Neural cell (in vitro differentiated cells): Measurements from ENCODE around the gene PLBD1. TPM values are rescaled to one million over a fixed set of nuclear protein-coding genes. Genes with fewer than 3 reads are reported as not detected.

Experiments used
- H2AFZ ChIP-seq: fragments of 200-600, 300-800 bp; sonication (generic), shearing (Covaris generic); 2 replicates; pipeline ENCODE4 v1.6.0; 2014; ENCODE audit warnings: low read depth, mild to moderate bottlenecking, antibody characterized with exemption, low read length, moderate library complexity
- H3F3A ChIP-seq: fragments of 200-600 bp; shearing (Covaris generic); 2 replicates; pipeline ENCODE4 v1.6.1; 2016; ENCODE audit warnings: mild to moderate bottlenecking, moderate library complexity, mixed read lengths, antibody characterized with exemption, low read length; ENCODE audit not compliant: insufficient read depth, poor library complexity, severe bottlenecking
- H3K27ac ChIP-seq: fragments of 200-600, 300-800 bp; sonication (generic), shearing (Covaris generic); 2 replicates; pipeline ENCODE4 v1.5.1; 2014; ENCODE audit warnings: mild to moderate bottlenecking, low read length, moderate library complexity
- H3K27me3 ChIP-seq: fragments of 300-800, 200-600 bp; sonication (generic), shearing (Covaris generic); 2 replicates; pipeline ENCODE4 v1.6.0; 2014; ENCODE audit warnings: mild to moderate bottlenecking, low read depth, low read length, moderate library complexity; ENCODE audit not compliant: insufficient read depth
- H3K36me3 ChIP-seq: fragments of 300-800, 200-600 bp; sonication (generic), shearing (Covaris generic); 2 replicates; pipeline ENCODE4 v1.5.1; 2014; ENCODE audit warnings: mild to moderate bottlenecking, antibody characterized with exemption, low read length, moderate library complexity; ENCODE audit not compliant: insufficient read depth
- H3K4me2 ChIP-seq: fragments of 300-800, 200-600 bp; sonication (generic), shearing (Covaris generic); 2 replicates; pipeline ENCODE4 v1.6.0; 2014; ENCODE audit warnings: mild to moderate bottlenecking, low read length
- H3K4me3 ChIP-seq: fragments of 300-800, 200-600 bp; sonication (generic), shearing (Covaris generic); 2 replicates; pipeline ENCODE4 v1.5.1; 2014; ENCODE audit warnings: mild to moderate bottlenecking, low read length, moderate library complexity
- H3K79me2 ChIP-seq: fragments of 200-600 bp; shearing (Covaris generic); replicated peaks from 2 replicates; pipeline ENCODE4 v1.6.0; 2014; ENCODE audit warnings: mild to moderate bottlenecking, low read length, moderate library complexity; ENCODE audit not compliant: insufficient read depth
- H3K9ac ChIP-seq: fragments of 300-800, 200-600 bp; sonication (generic), shearing (Covaris generic); 2 replicates; pipeline ENCODE4 v1.6.1; 2016; ENCODE audit warnings: mild to moderate bottlenecking, low read length, mixed read lengths
- H3K9me2 ChIP-seq: fragments of 200-600 bp; shearing (Covaris generic); 2 replicates; pipeline ENCODE4 v1.6.1; 2016; ENCODE audit warnings: mild to moderate bottlenecking, low read length, mixed read lengths; ENCODE audit not compliant: insufficient read depth
- H3K9me3 ChIP-seq: fragments of 200-600, 300-800 bp; sonication (generic), shearing (Covaris generic); 2 replicates; pipeline ENCODE4 v1.6.1; 2016; ENCODE audit warnings: mild to moderate bottlenecking, mixed run types, low read length, moderate library complexity, mixed read lengths
- H4K20me1 ChIP-seq: fragments of 200-600 bp; shearing (Covaris generic); 2 replicates; pipeline ENCODE4 v1.6.1; 2016; ENCODE audit warnings: mild to moderate bottlenecking, mixed run types; ENCODE audit not compliant: insufficient read depth
- EP300 ChIP-seq: fragments of 450-650 bp; conservative IDR thresholded peaks from 2 replicates; pipeline ENCODE4 v1.6.1; 2014; ENCODE audit warnings: antibody characterized with exemption, mild to moderate bottlenecking, moderate library complexity; ENCODE audit not compliant: poor library complexity, severe bottlenecking
- EZH2 ChIP-seq: fragments of 200-600, 300-800 bp; shearing (Covaris generic), sonication (generic); IDR thresholded peaks from 2 replicates; pipeline ENCODE4 v1.6.1; 2014; ENCODE audit warnings: antibody characterized with exemption, low read length, borderline replicate concordance, mild to moderate bottlenecking; ENCODE audit not compliant: insufficient read depth, poor library complexity, severe bottlenecking
- MXI1 ChIP-seq: fragments of 450-650 bp; conservative IDR thresholded peaks from 2 replicates; pipeline ENCODE4 v1.6.1; 2014; ENCODE audit warnings: antibody characterized with exemption, mild to moderate bottlenecking; ENCODE audit not compliant: poor library complexity, severe bottlenecking
- POLR2AphosphoS5 ChIP-seq: IDR thresholded peaks from 2 replicates; pipeline ENCODE4 v1.6.1; 2012
- RAD21 ChIP-seq: fragments of 450-650 bp; conservative IDR thresholded peaks from 2 replicates; pipeline ENCODE4 v1.6.1; 2014; ENCODE audit warnings: antibody characterized with exemption, mild to moderate bottlenecking, moderate library complexity
- REST ChIP-seq: IDR thresholded peaks from 2 replicates; pipeline ENCODE4 v1.6.1; 2012; ENCODE audit warnings: borderline replicate concordance
- SMC3 ChIP-seq: fragments of 450-650 bp; conservative IDR thresholded peaks from 2 replicates; pipeline ENCODE4 v1.6.1; 2014; ENCODE audit warnings: antibody characterized with exemption, mild to moderate bottlenecking, moderate library complexity; ENCODE audit not compliant: poor library complexity
- TAF1 ChIP-seq: IDR thresholded peaks from 2 replicates; pipeline ENCODE4 v1.6.1; 2012; ENCODE audit warnings: low read depth
- polyA plus RNA-seq: library from polyadenylated mRNA; depleted of rRNA; stranded (reverse); fragments of >200 nt; gene quantifications from 2 replicates; pipeline ENCODE4 v1.2.3, GENCODE V29; 2014
- TF ChIP-seq, protein P1 (sequence below): fragments of 450-650 bp; IDR thresholded peaks from 2 replicates; pipeline ENCODE4 v1.5.1; 2014; ENCODE audit warnings: antibody characterized with exemption, mild to moderate bottlenecking, moderate library complexity; ENCODE audit not compliant: poor library complexity, severe bottlenecking

The PLBD1 gene
- polyA plus RNA-seq, 1 donor from 2014 or later, result not detected

- Histone ChIP-seq H3K36me3 (no peaks in the 10 kb centered on the region), H3K4me2 (no peak overlapping the region), H3K9me2 (no peaks in the 10 kb centered on the region), H3K4me3 (no peak overlapping the region), H3K27ac (no peak overlapping the region), H2AFZ (no peak overlapping the region), H3K27me3 (no peaks in the 10 kb centered on the region), H3K79me2 (no peaks in the 10 kb centered on the region), H4K20me1 (no peaks in the 10 kb centered on the region), H3K9me3 (no peaks in the 10 kb centered on the region), H3F3A (no peaks in the 10 kb centered on the region), H3K9ac (no peak overlapping the region)
- no peak for TF ChIP-seq SMC3
- TF ChIP-seq, protein P1, sequence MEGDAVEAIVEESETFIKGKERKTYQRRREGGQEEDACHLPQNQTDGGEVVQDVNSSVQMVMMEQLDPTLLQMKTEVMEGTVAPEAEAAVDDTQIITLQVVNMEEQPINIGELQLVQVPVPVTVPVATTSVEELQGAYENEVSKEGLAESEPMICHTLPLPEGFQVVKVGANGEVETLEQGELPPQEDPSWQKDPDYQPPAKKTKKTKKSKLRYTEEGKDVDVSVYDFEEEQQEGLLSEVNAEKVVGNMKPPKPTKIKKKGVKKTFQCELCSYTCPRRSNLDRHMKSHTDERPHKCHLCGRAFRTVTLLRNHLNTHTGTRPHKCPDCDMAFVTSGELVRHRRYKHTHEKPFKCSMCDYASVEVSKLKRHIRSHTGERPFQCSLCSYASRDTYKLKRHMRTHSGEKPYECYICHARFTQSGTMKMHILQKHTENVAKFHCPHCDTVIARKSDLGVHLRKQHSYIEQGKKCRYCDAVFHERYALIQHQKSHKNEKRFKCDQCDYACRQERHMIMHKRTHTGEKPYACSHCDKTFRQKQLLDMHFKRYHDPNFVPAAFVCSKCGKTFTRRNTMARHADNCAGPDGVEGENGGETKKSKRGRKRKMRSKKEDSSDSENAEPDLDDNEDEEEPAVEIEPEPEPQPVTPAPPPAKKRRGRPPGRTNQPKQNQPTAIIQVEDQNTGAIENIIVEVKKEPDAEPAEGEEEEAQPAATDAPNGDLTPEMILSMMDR, result no peak
- TF ChIP-seq EZH2, result no peak
These were observed 9.2 kb upstream of the PLBD1 start for GRCh38 chr12:14576896-14577295.

DNA sequence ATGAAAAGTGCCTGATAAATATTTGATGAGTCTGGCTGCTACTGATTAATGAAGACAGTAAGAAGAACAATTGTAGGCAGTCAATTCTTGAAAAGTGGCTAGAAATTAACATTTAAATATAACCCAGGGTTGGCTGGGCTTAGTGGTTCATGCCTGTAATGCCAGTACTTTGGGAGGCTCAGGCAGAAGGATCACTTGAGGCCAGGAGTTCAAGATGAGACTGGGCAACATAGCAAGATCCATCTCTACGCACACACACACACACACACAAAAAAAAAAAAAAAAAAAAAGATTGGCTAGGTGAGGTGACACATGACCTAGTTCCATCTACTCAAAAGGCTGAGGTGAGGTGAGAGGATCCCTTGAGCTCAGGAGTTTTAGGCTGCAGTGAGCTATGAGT is 7.9 kb upstream of the PLBD1 start:
- no peaks in the 10 kb centered on the region for H3K79me2 ChIP-seq
- H3K9ac ChIP-seq, result no peak overlapping the region
- H3F3A ChIP-seq, result no peaks in the 10 kb centered on the region
- H2AFZ ChIP-seq, result no peak overlapping the region
- no peak overlapping the region for H3K4me2 ChIP-seq
- H4K20me1 ChIP-seq, result no peaks in the 10 kb centered on the region
- H3K27ac ChIP-seq, result no peak overlapping the region
- H3K36me3 ChIP-seq, result no peaks in the 10 kb centered on the region
- TF ChIP-seq EP300 (no peak), POLR2AphosphoS5 (no peak), SMC3 (no peak), REST (no peak), MXI1 (no peak), TAF1 (no peak), RAD21 (no peak), EZH2 (no peak)
- TF ChIP-seq, protein P1, result no peak
- no peaks in the 10 kb centered on the region for H3K9me2 ChIP-seq
- no peaks in the 10 kb centered on the region for H3K9me3 ChIP-seq
- no peak overlapping the region for H3K4me3 ChIP-seq
- no peaks in the 10 kb centered on the region for H3K27me3 ChIP-seq
